Uterus (tissue), 4 donors: Measurements from ENCODE around the gene RPL21. TPM values are rescaled to one million over a fixed set of nuclear protein-coding genes. Genes with fewer than 3 reads are reported as not detected.

ENCODE experiments used
- DNase-seq, 2 donors: peaks; one replicate each; pipeline ENCODE4 v3.0.0-alpha.2; 2019 to 2020
- H3K27ac ChIP-seq, 2 donors: fragments of 200-600 bp; sonication (generic); 1 replicate in 1 of 2; 2 replicates in 1 of 2; pipeline ENCODE4 v1.5.1; 2016 to 2018
- H3K27me3 ChIP-seq, 2 donors: fragments of 200-600 bp; sonication (generic); one replicate each; pipeline ENCODE4 v1.5.1; 2018 to 2019; ENCODE audit warnings: control low read depth in 1 of 2
- H3K36me3 ChIP-seq, 2 donors: fragments of 200-600 bp; sonication (generic); one replicate each; pipeline ENCODE4 v1.5.1; 2019; ENCODE audit warnings: control low read depth in 1 of 2
- H3K4me1 ChIP-seq, 2 donors: fragments of 200-600 bp; sonication (generic); one replicate each; pipeline ENCODE4 v1.5.1; 2018 to 2019; ENCODE audit warnings: control low read depth in 1 of 2
- H3K4me3 ChIP-seq, 2 donors: fragments of 200-600 bp; sonication (generic); 1 replicate in 1 of 2; 2 replicates in 1 of 2; pipeline ENCODE4 v1.5.1; 2018 to 2019; ENCODE audit warnings: mild to moderate bottlenecking in 1 of 2
- H3K9me3 ChIP-seq, 2 donors: fragments of 200-600 bp; sonication (generic); one replicate each; pipeline ENCODE4 v1.5.1; 2019; ENCODE audit warnings: control low read depth in 1 of 2
- CTCF ChIP-seq, 4 experiments: fragments of 200-600 bp in 2 of 4; fragments of 450-650 bp in 2 of 4; sonication (generic) in 2 of 4; IDR thresholded peaks; one replicate each; pipeline ENCODE4 v1.5.1; 2016 to 2019; ENCODE audit warnings: antibody characterized with exemption in 4 of 4, mild to moderate bottlenecking in 2 of 4, moderate library complexity in 1 of 4
- POLR2A ChIP-seq, 2 donors: fragments of 450-650 bp; IDR thresholded peaks; one replicate each; pipeline ENCODE4 v1.6.1; 2016; ENCODE audit warnings: antibody characterized with exemption in 2 of 2, mild to moderate bottlenecking in 1 of 2, moderate library complexity in 1 of 2
- intact Hi-C: fragments of 100-400 bp; cut with DNase I; formaldehyde crosslinking; loops from one replicate; pipeline ENCODE4 v1.15.1; 2023; ENCODE audit warnings: low total_unique reads
- total RNA-seq, 4 donors: library from RNA; depleted of rRNA in 3 of 4; stranded (reverse); fragments of >200 nt in 3 of 4; gene quantifications; one replicate each; pipeline versions ENCODE4 v1.1.0 to v1.2.4, GENCODE V29; 2014 to 2023
- donor health status: DM: yes; HTN: yes; CAD: no.

Gene RPL21
- total RNA-seq, 4 donors from 2014 or later, result 816 to 2,598 (median 1,942) TPM

- no peak overlapping the region for H3K27ac ChIP-seq
- intact Hi-C loops, result no loop called here
- no peak for DNase-seq
- no peaks in the 10 kb centered on the region for H3K27me3 ChIP-seq
- no peaks in the 10 kb centered on the region for H3K9me3 ChIP-seq
- TF ChIP-seq POLR2A (IDR thresholded peaks at IDR 0.05) (no peak), CTCF (IDR thresholded peaks at IDR 0.05) (no peak)
- H3K4me1 ChIP-seq, result no peaks in the 10 kb centered on the region
- no peaks in the 10 kb centered on the region for H3K36me3 ChIP-seq
- no peak overlapping the region for H3K4me3 ChIP-seq
Measured at GRCh38 chr13:27226991-27227390, 24.4 kb upstream of the RPL21 start.

- peaks cover 0 to 4% of the 10 kb centered on the region in 2 donors for H3K9me3 ChIP-seq
- TF ChIP-seq CTCF (IDR thresholded peaks at IDR 0.05) (no peak), POLR2A (IDR thresholded peaks at IDR 0.05) (no peak)
- no peak for DNase-seq
- intact Hi-C loops, result no loop called here
- H3K27ac ChIP-seq, result no peak overlapping the region
- no peak overlapping the region for H3K4me3 ChIP-seq
- no peaks in the 10 kb centered on the region for H3K27me3 ChIP-seq
- H3K36me3 ChIP-seq, result no peaks in the 10 kb centered on the region
- no peaks in the 10 kb centered on the region for H3K4me1 ChIP-seq
Measured at GRCh38 chr13:27228131-27228530, 23.2 kb upstream of the RPL21 start.

GRCh38 chr13:27229642-27230041 lies 21.7 kb upstream of the RPL21 start:
- intact Hi-C loops, result no loop called here
- Histone ChIP-seq H3K36me3 (no peaks in the 10 kb centered on the region), H3K27me3 (no peaks in the 10 kb centered on the region), H3K4me3 (no peak overlapping the region), H3K27ac (no peak overlapping the region), H3K4me1 (no peaks in the 10 kb centered on the region), H3K9me3 (peaks cover 0 to 4% of the 10 kb centered on the region in 2 donors)
- DNase-seq, result no peak
- TF ChIP-seq POLR2A (IDR thresholded peaks at IDR 0.05), result no peak
- no peak for TF ChIP-seq CTCF (IDR thresholded peaks at IDR 0.05)

GRCh38 chr13:27233964-27234363 lies 17.4 kb upstream of the RPL21 start:
- no peak overlapping the region for H3K27ac ChIP-seq
- intact Hi-C loops, result no loop called here
- H3K4me1 ChIP-seq, result no peaks in the 10 kb centered on the region
- peaks cover 0 to 4% of the 10 kb centered on the region in 2 donors for H3K9me3 ChIP-seq
- DNase-seq, result no peak
- no peaks in the 10 kb centered on the region for H3K27me3 ChIP-seq
- H3K36me3 ChIP-seq, result no peaks in the 10 kb centered on the region
- TF ChIP-seq CTCF (IDR thresholded peaks at IDR 0.05) (no peak), POLR2A (IDR thresholded peaks at IDR 0.05) (no peak)
- H3K4me3 ChIP-seq, result no peak overlapping the region

- DNase-seq, result no peak
- Histone ChIP-seq H3K9me3 (peaks cover 0 to 4% of the 10 kb centered on the region in 2 donors), H3K4me1 (no peaks in the 10 kb centered on the region), H3K27me3 (no peaks in the 10 kb centered on the region), H3K27ac (no peak overlapping the region), H3K36me3 (no peaks in the 10 kb centered on the region), H3K4me3 (no peak overlapping the region)
- TF ChIP-seq POLR2A (IDR thresholded peaks at IDR 0.05), result no peak
- no peak for TF ChIP-seq CTCF (IDR thresholded peaks at IDR 0.05)
- intact Hi-C loops, result no loop called here
Measured at GRCh38 chr13:27236478-27236877, 14.9 kb upstream of the RPL21 start.
